Muscle of arm (tissue), 14 donors: ENCODE data around the gene FAM221A. TPM values are rescaled to one million over a fixed set of nuclear protein-coding genes. Genes with fewer than 3 reads are reported as not detected.
"Not testable (repeated sequence)": the region's sequence is repeated elsewhere in the genome, so short reads cannot be mapped to it uniquely, and the experiment has no call there.

ENCODE experiments used
- DNase-seq: peaks from one replicate; pipeline ENCODE4 v3.0.0-alpha.2; 2013
- long read RNA-seq, 11 donors: transcript quantifications; one replicate each; lab custom pipeline, GENCODE V29; 2026
- polyA plus RNA-seq, 12 donors: library from polyadenylated mRNA; unstranded; fragments of 120-200 nt; gene quantifications; one replicate each; pipeline ENCODE4 v1.2.1, GENCODE V29; 2013; ENCODE audit not compliant: insufficient read length in 12 of 12

FAM221A gene
- polyA plus RNA-seq: 1 to 10 TPM in 10 of 12 donors, not detected in 2; 1.8 to 5.9 (median 3.4) TPM
- long read RNA-seq, donor 1, partial matches to known transcripts: 0 of 5 reads
- long read RNA-seq, donor 1, other reads (novel, unspliced or antisense): 0 of 5 reads
- long read RNA-seq, donor 2, partial matches to known transcripts: 0 of 1 reads
- long read RNA-seq, donor 2, other reads (novel, unspliced or antisense): 0 of 1 reads
- long read RNA-seq, donor 3, partial matches to known transcripts: 0 of 2 reads
- long read RNA-seq, donor 3, other reads (novel, unspliced or antisense): 0 of 2 reads
- long read RNA-seq, donor 4: 0 reads
- long read RNA-seq, donor 5, partial matches to known transcripts: 0 of 2 reads
- long read RNA-seq, donor 5, other reads (novel, unspliced or antisense): 0 of 2 reads
- long read RNA-seq, donor 6, partial matches to known transcripts: 0 of 1 reads
- long read RNA-seq, donor 6, other reads (novel, unspliced or antisense): 0 of 1 reads
- long read RNA-seq, donor 7, partial matches to known transcripts: 0 of 1 reads
- long read RNA-seq, donor 7, other reads (novel, unspliced or antisense): 0 of 1 reads
- long read RNA-seq, donor 8: 0 reads
- long read RNA-seq, donor 9: 0 reads
- long read RNA-seq, donor 10: 0 reads
- long read RNA-seq, donor 11, partial matches to known transcripts: 0 of 1 reads
- long read RNA-seq, donor 11, other reads (novel, unspliced or antisense): 0 of 1 reads

GRCh38 chr7:23679898-23680413, at the start of gene FAM221A:
TSS of gene FAM221A (plus strand) at chr7:23680199. CDS start at chr7:23680219, 20 bp downstream.
- DNase-seq: peak; percentile 88

GRCh38 chr7:23633417-23633816, 46.6 kb upstream of the FAM221A start:
- no peak for DNase-seq

- DNase-seq: no peak
These were observed 34.2 kb upstream of the FAM221A start for GRCh38 chr7:23645822-23646221.

GRCh38 chr7:23653942-23654341, 26.1 kb upstream of the FAM221A start:
- DNase-seq: no peak

GRCh38 chr7:23654508-23654907, 25.5 kb upstream of the FAM221A start:
- no peak for DNase-seq

GRCh38 chr7:23655433-23655832, 24.6 kb upstream of the FAM221A start:
- DNase-seq: no peak

GRCh38 chr7:23658831-23659427, 21.1 kb upstream of the FAM221A start:
- DNase-seq: no peak

- no peak for DNase-seq
These were observed 18.6 kb upstream of the FAM221A start for GRCh38 chr7:23661385-23661784.

GRCh38 chr7:23662124-23662983, 17.6 kb upstream of the FAM221A start:
- peak; percentile 56 for DNase-seq

- DNase-seq: no peak
These were observed 17.1 kb upstream of the FAM221A start for GRCh38 chr7:23662984-23663313.

- DNase-seq: no peak
These were observed 15.9 kb upstream of the FAM221A start for GRCh38 chr7:23664122-23664521.

GRCh38 chr7:23672033-23672432, 8.0 kb upstream of the FAM221A start:
- DNase-seq: no peak

- peak; percentile 46 for DNase-seq
These were observed 711 bp downstream of the FAM221A start for GRCh38 chr7:23680414-23681405.

- not testable (repeated sequence) for DNase-seq
These were observed 4.0 kb downstream of the FAM221A start for GRCh38 chr7:23684041-23684440.

GRCh38 chr7:23685731-23686130, 5.7 kb downstream of the FAM221A start:
- DNase-seq: no peak

- no peak for DNase-seq
These were observed 7.0 kb downstream of the FAM221A start for GRCh38 chr7:23687011-23687410.

- no peak for DNase-seq
These were observed 9.2 kb downstream of the FAM221A start for GRCh38 chr7:23689165-23689564.

- DNase-seq: no peak
These were observed 11.3 kb downstream of the FAM221A start for GRCh38 chr7:23691320-23691719.

GRCh38 chr7:23693224-23693623, 13.2 kb downstream of the FAM221A start:
- no peak for DNase-seq

GRCh38 chr7:23696916-23697441, 17.0 kb downstream of the FAM221A start:
- DNase-seq: no peak
